ENCODE data around the gene CORO2B. TPM values are rescaled to one million over a fixed set of nuclear protein-coding genes. Genes with fewer than 3 reads are reported as not detected.

CORO2B gene
- total and polyA plus RNA-seq, 10 donors = 0.93 to 8.8 (median 3.6) TPM

GRCh38 chr15:68676926-68677325, 98.1 kb downstream of the CORO2B start:
- Histone ChIP-seq H3K4me1 (peaks cover 13 to 30% (median 20%) of the 10 kb centered on the region in 6 donors), H3K9me3 (no peaks in the 10 kb centered on the region), H3K4me3 (no peak overlapping the region), H3K36me3 (no peaks in the 10 kb centered on the region), H3K27ac (no peak overlapping the region), H3K27me3 (replicated peaks in 1 of 7) (peaks cover 0 to 23% (median 0%) of the 10 kb centered on the region in 7 donors)
- intact Hi-C loops (cut with DNase I; ENCODE audit: low total_unique reads) = no loop called here
- WGBS, 5 donors = 86 to 98% (median 93%) methylated on average over 4 of the region's 4 CpGs
- DNase-seq = no peak
- TF ChIP-seq CTCF (IDR thresholded peaks at IDR 0.05 in 8 of 11, conservative IDR thresholded peaks at IDR 0.05 in 3 of 11) = no peak
- TF ChIP-seq POLR2AphosphoS5 (IDR thresholded peaks at IDR 0.05) = no peak
- TF ChIP-seq POLR2A (IDR thresholded peaks at IDR 0.05) = no peak

GRCh38 chr15:68677996-68678395, 99.2 kb downstream of the CORO2B start:
- Histone ChIP-seq H3K36me3 (no peaks in the 10 kb centered on the region), H3K4me1 (peaks cover 13 to 28% (median 20%) of the 10 kb centered on the region in 6 donors), H3K27me3 (replicated peaks in 1 of 7) (peaks cover 0 to 17% (median 0%) of the 10 kb centered on the region in 7 donors), H3K4me3 (no peak overlapping the region), H3K27ac (no peak overlapping the region), H3K9me3 (no peaks in the 10 kb centered on the region)
- WGBS, 5 donors = 74 to 94% (median 84%) methylated on average over 3 of the region's 3 CpGs
- intact Hi-C loops (cut with DNase I; ENCODE audit: low total_unique reads) = no loop called here
- TF ChIP-seq CTCF (IDR thresholded peaks at IDR 0.05 in 8 of 11, conservative IDR thresholded peaks at IDR 0.05 in 3 of 11) (no peak), POLR2AphosphoS5 (IDR thresholded peaks at IDR 0.05) (no peak), POLR2A (IDR thresholded peaks at IDR 0.05) (no peak)
- no peak for DNase-seq

GRCh38 chr15:68678746-68679145, 100.0 kb downstream of the CORO2B start:
- peaks cover 0 to 9% (median 0%) of the 10 kb centered on the region in 7 donors for H3K27me3 ChIP-seq (replicated peaks in 1 of 7)
- intact Hi-C loops (cut with DNase I; ENCODE audit: low total_unique reads) = no loop called here
- H3K27ac ChIP-seq = no peak overlapping the region
- H3K36me3 ChIP-seq = no peaks in the 10 kb centered on the region
- peaks cover 13 to 21% (median 19%) of the 10 kb centered on the region in 6 donors for H3K4me1 ChIP-seq
- 83 to 92% (median 86%) methylated on average over 5 of the region's 5 CpGs for WGBS, 5 donors
- DNase-seq = no peak
- TF ChIP-seq POLR2AphosphoS5 (IDR thresholded peaks at IDR 0.05) (no peak), POLR2A (IDR thresholded peaks at IDR 0.05) (no peak), CTCF (IDR thresholded peaks at IDR 0.05 in 8 of 11, conservative IDR thresholded peaks at IDR 0.05 in 3 of 11) (no peak)
- H3K4me3 ChIP-seq = no peak overlapping the region
- H3K9me3 ChIP-seq = no peaks in the 10 kb centered on the region

GRCh38 chr15:68679161-68679560, 100.4 kb downstream of the CORO2B start:
- no peak overlapping the region for H3K27ac ChIP-seq
- H3K27me3 ChIP-seq (replicated peaks in 1 of 7) = peaks cover 0 to 6% (median 0%) of the 10 kb centered on the region in 7 donors
- intact Hi-C loops (cut with DNase I; ENCODE audit: low total_unique reads) = no loop called here
- no peaks in the 10 kb centered on the region for H3K9me3 ChIP-seq
- no peak overlapping the region for H3K4me3 ChIP-seq
- H3K4me1 ChIP-seq = peaks cover 10 to 17% (median 15%) of the 10 kb centered on the region in 6 donors
- no peaks in the 10 kb centered on the region for H3K36me3 ChIP-seq
- no peak for DNase-seq
- TF ChIP-seq CTCF (IDR thresholded peaks at IDR 0.05 in 8 of 11, conservative IDR thresholded peaks at IDR 0.05 in 3 of 11) (no peak), POLR2AphosphoS5 (IDR thresholded peaks at IDR 0.05) (no peak), POLR2A (IDR thresholded peaks at IDR 0.05) (no peak)
- WGBS, 5 donors = 61 to 89% (median 71%) methylated on average over 3 of the region's 3 CpGs
